ENCODE results near the gene THBD.

THBD gene

DNA sequence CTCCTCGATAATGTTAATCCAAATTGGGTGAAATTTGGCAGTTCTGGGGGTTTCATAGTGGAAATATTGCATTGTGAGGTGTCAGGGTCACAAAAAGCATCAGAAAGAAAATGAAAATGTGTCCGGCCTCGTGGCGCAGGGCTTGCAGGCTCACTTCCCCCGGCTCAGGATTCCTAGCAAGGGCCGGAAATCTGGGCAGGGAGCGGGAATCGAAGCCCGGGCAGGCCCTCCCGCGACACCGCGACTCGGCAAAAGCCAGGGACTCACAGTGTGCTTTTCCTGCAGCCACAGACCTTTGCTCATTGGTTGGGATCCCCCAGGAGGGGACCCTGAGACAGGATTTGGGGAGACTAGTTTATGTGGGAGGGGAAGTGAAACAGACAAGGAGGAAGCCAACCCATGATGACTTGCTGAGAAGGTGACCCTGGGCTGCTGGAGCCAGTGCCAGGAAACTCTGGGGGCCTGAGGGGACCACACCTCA is 37.5 kb upstream of the THBD start:
- TF ChIP-seq POLR2AphosphoS5 (IDR thresholded peaks at IDR 0.05; ENCODE audit: borderline replicate concordance, low read depth, low read length) (no peak), EZH2 (IDR thresholded peaks at IDR 0.05) (no peak), FOXP2 (optimal IDR thresholded peaks at IDR 0.05; ENCODE audit: control extremely low read depth, extremely low read length, insufficient read depth) (no peak)
- Histone ChIP-seq H3K36me3 (ENCODE audit: insufficient read depth, low read length) (no peaks in the 10 kb centered on the region), H3K4me3 (no peak overlapping the region), H3K9ac (ENCODE audit: insufficient read length) (no peak overlapping the region), H3K9me3 (ENCODE audit: low read depth, low read length) (no peaks in the 10 kb centered on the region), H3K27ac (no peak overlapping the region)
- DNase-seq (ENCODE audit: low read depth, low spot score): no peak

DNA sequence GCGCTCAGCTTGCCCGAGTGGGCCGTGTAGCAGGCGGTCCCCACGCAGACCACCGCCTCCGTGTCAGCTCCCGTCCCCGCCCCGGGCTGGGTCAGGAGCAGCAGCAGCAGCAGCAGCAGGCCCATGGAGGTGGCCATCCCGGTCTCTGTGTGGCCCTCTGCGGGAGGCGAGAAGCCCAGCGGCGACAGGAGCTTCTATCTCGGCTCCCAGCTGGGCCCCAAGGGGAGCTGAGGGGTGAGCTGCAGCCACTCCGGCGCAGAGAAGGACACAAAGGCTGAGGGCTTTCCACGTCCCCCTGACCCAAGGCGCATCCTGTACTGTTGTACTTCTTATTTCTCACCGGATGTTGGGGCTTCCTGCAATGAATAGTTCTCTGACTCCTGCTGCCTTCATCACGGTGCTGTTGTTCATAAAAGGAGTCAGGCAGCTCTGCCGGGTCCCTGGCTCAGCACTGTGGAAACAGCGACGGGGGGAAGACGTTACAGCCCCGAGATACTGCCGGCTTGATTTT is 36.6 kb upstream of the THBD start, which contains the start of gene CD93:
CD93 (minus strand) TSS at position 269 of the 511 bp plus-strand sequence; CDS start at position 137, 132 bp downstream.
- Histone ChIP-seq H3K9ac (ENCODE audit: insufficient read length) (no peak within 1 kb of the TSS), H3K4me3 (no peak within 1 kb of the TSS), H3K9me3 (ENCODE audit: low read depth, low read length) (no peaks in the 10 kb centered on the region), H3K27ac (no peak within 1 kb of the TSS), H3K36me3 (ENCODE audit: insufficient read depth, low read length) (no peaks in the 10 kb centered on the region)
- TF ChIP-seq FOXP2 (optimal IDR thresholded peaks at IDR 0.05; ENCODE audit: control extremely low read depth, extremely low read length, insufficient read depth) (no peak), EZH2 (IDR thresholded peaks at IDR 0.05) (no peak), POLR2AphosphoS5 (IDR thresholded peaks at IDR 0.05; ENCODE audit: borderline replicate concordance, low read depth, low read length) (no peak)
- no peak for DNase-seq (ENCODE audit: low read depth, low spot score)

DNA sequence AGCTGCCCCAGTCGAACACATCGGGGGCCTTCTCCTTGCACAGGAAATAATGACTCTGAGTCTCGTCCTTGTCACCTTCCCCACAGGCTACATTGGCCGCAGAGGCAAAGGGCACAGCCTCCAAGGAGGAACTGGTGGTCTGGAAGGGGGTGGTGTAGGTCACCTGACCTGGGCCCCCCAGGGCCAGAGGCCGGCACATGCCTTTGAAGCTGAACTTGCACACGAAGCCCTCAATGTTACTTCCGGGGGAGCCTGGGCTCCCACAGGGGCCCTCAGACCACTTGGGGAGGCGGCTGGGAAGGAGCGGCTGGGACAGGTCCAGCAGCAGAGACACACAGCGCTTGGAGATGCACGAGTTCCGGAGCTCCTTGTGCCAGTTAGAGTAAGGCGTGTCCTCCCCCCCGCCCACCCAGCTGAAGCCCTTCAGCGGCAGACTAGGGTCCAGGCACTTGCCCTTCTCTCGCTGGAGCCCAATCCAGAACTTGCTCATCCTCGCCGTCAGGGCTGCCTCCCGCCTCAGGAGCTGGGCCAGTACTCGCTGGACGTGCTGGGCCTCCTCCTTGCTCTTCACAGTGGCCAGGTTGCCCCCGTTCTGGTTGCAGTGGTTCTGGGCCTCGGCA is 36.1 kb upstream of the THBD start:
- no peaks in the 10 kb centered on the region for H3K36me3 ChIP-seq (ENCODE audit: insufficient read depth, low read length)
- TF ChIP-seq FOXP2 (optimal IDR thresholded peaks at IDR 0.05; ENCODE audit: control extremely low read depth, extremely low read length, insufficient read depth) (no peak), POLR2AphosphoS5 (IDR thresholded peaks at IDR 0.05; ENCODE audit: borderline replicate concordance, low read depth, low read length) (no peak), EZH2 (IDR thresholded peaks at IDR 0.05) (no peak)
- H3K9ac ChIP-seq (ENCODE audit: insufficient read length): no peak overlapping the region
- H3K27ac ChIP-seq: no peak overlapping the region
- DNase-seq (ENCODE audit: low read depth, low spot score): no peak
- H3K9me3 ChIP-seq (ENCODE audit: low read depth, low read length): no peaks in the 10 kb centered on the region
- no peak overlapping the region for H3K4me3 ChIP-seq

DNA sequence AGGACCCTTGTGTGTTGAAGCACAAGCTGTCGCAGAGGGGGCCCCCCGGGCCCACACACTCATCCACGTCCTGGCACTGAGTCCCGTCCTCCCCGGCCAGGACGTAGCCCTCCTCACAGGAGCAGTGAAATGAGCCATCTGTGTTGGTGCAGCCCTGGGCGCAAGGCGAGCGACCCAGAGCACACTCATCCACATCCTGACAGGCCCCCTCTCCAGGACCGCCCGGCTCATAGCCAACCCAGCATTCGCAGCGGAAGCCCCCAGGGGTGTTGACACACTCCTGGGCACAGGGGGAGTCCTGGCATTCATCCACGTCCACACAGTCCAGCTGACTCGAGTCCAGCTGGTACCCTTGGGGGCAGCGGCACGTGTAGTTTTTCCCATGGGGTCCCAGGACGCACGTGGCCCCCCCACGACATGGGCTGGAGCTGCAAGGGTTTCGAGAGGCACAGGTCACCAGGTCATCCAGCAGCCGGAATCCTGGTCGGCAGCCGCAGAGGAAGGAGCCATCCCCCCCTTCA is 35.4 kb upstream of the THBD start:
- H3K27ac ChIP-seq: no peak overlapping the region
- TF ChIP-seq FOXP2 (optimal IDR thresholded peaks at IDR 0.05; ENCODE audit: control extremely low read depth, extremely low read length, insufficient read depth) (no peak), EZH2 (IDR thresholded peaks at IDR 0.05) (no peak), POLR2AphosphoS5 (IDR thresholded peaks at IDR 0.05; ENCODE audit: borderline replicate concordance, low read depth, low read length) (no peak)
- no peak for DNase-seq (ENCODE audit: low read depth, low spot score)
- no peak overlapping the region for H3K4me3 ChIP-seq
- no peaks in the 10 kb centered on the region for H3K9me3 ChIP-seq (ENCODE audit: low read depth, low read length)
- H3K9ac ChIP-seq (ENCODE audit: insufficient read length): no peak overlapping the region
- H3K36me3 ChIP-seq (ENCODE audit: insufficient read depth, low read length): no peaks in the 10 kb centered on the region

DNA sequence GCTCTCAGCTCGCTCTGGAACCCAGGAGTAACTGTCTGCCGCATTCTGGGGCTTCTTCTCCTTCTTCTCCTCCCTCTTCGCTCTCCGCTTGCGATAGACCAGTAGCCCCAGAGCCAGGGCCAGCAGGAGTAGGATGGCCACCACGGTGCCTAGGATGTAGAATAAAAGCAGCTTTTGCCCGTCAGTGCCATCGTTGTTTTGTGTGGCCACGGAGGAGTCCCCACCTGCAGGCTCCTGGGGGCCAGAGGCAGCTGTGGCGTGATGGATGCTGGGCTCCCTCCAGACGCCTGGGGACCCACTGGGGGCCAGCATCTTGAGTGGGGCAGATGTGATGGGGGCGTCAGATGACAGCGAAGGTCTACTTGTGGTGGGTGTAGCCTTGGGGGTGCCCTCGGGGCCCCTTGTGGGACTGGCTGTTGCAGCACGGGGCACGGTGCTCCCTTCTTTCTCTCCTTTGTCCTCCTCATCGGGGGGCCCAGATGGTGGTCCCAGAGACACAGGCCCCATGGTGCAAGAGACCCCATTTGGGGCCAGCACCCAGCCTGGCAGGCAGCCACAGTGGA is 34.9 kb upstream of the THBD start:
- Histone ChIP-seq H3K36me3 (ENCODE audit: insufficient read depth, low read length) (no peaks in the 10 kb centered on the region), H3K9ac (ENCODE audit: insufficient read length) (no peak overlapping the region), H3K4me3 (no peak overlapping the region), H3K27ac (no peak overlapping the region), H3K9me3 (ENCODE audit: low read depth, low read length) (no peaks in the 10 kb centered on the region)
- no peak for DNase-seq (ENCODE audit: low read depth, low spot score)
- TF ChIP-seq POLR2AphosphoS5 (IDR thresholded peaks at IDR 0.05; ENCODE audit: borderline replicate concordance, low read depth, low read length): no peak
- TF ChIP-seq EZH2 (IDR thresholded peaks at IDR 0.05): no peak
- TF ChIP-seq FOXP2 (optimal IDR thresholded peaks at IDR 0.05; ENCODE audit: control extremely low read depth, extremely low read length, insufficient read depth): no peak

DNA sequence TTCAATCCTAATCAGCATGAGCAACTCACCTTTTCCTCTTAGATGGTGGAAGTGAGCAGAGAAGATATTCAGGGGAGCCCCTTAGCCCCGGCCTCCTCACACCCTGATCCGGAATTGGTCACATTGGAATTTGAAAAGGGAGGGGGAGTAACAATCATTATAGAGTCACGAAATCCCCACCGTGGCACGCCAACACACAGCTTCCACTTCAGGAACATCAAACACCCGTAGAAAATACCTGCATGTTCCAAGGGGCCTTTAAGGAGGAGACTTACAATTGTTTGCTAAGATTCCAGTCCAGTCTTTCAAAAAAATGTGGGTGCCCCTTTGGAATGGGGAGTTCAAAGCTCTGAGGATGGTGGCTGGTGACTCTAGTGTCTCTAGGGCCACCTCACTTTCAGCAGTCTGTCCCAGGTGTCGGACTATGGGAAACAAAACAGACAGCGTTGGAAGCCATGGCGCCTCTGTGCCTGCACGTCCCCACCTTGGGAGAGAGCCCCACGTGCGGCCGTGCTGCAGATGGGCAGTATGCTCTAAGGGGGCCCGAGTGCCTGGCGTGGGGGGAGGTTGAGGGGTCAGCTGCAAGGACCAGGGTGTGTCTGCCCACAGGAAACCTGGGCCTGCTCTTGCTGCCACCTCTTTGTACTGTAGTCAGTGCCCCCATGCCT is 34.2 kb upstream of the THBD start:
- H3K9ac ChIP-seq (ENCODE audit: insufficient read length): no peak overlapping the region
- no peak overlapping the region for H3K4me3 ChIP-seq
- no peaks in the 10 kb centered on the region for H3K9me3 ChIP-seq (ENCODE audit: low read depth, low read length)
- H3K36me3 ChIP-seq (ENCODE audit: insufficient read depth, low read length): no peaks in the 10 kb centered on the region
- DNase-seq (ENCODE audit: low read depth, low spot score): no peak
- H3K27ac ChIP-seq: no peak overlapping the region
- TF ChIP-seq EZH2 (IDR thresholded peaks at IDR 0.05) (no peak), FOXP2 (optimal IDR thresholded peaks at IDR 0.05; ENCODE audit: control extremely low read depth, extremely low read length, insufficient read depth) (no peak)

DNA sequence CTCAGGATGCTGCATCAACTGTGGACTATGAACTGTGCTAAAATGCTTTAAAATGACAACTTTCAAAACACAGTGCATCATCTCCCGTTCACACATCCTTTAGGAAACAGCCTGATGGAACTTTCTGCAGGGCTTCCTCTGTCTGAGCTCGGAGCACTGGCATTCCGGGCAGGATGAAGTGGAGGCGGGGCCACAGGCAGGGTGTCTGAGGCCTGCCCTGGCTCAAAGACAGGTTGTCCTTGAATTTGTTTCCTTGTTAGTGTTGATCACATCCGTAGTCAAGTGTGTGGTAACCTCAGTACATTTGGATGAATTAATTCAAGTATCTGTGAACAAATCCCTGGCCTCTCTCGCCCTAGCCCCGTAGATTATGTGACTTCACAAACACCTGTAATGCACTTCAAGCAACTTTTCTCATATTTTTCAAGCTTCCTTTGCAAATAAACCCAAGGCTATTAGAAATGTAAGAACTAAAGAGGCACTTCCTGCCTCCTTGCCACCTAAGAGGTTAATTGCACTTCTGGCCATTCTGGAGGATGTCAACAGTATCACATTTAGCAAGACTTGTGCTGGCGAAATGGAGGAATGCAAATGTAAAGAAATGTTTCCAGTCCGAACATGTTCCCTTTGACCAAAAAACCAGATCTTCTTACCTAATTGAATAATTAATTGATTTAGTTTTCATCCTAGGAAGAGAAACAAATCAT is 33.5 kb upstream of the THBD start:
- DNase-seq (ENCODE audit: low read depth, low spot score): no peak
- H3K4me3 ChIP-seq: no peak overlapping the region
- no peaks in the 10 kb centered on the region for H3K9me3 ChIP-seq (ENCODE audit: low read depth, low read length)
- H3K27ac ChIP-seq: no peak overlapping the region
- H3K36me3 ChIP-seq (ENCODE audit: insufficient read depth, low read length): no peaks in the 10 kb centered on the region
- TF ChIP-seq POLR2AphosphoS5 (IDR thresholded peaks at IDR 0.05; ENCODE audit: borderline replicate concordance, low read depth, low read length) (no peak), EZH2 (IDR thresholded peaks at IDR 0.05) (no peak), FOXP2 (optimal IDR thresholded peaks at IDR 0.05; ENCODE audit: control extremely low read depth, extremely low read length, insufficient read depth) (no peak)
- no peak overlapping the region for H3K9ac ChIP-seq (ENCODE audit: insufficient read length)
